Neural cell (in vitro differentiated cells): Measurements from ENCODE around the gene ZNF23. TPM values are rescaled to one million over a fixed set of nuclear protein-coding genes. Genes with fewer than 3 reads are reported as not detected.

ENCODE experiments used
- H2AFZ ChIP-seq: fragments of 200-600, 300-800 bp; sonication (generic), shearing (Covaris generic); 2 replicates; pipeline ENCODE4 v1.6.0; 2014; ENCODE audit warnings: low read depth, mild to moderate bottlenecking, antibody characterized with exemption, low read length, moderate library complexity
- H3F3A ChIP-seq: fragments of 200-600 bp; shearing (Covaris generic); 2 replicates; pipeline ENCODE4 v1.6.1; 2016; ENCODE audit warnings: mild to moderate bottlenecking, moderate library complexity, mixed read lengths, antibody characterized with exemption, low read length; ENCODE audit not compliant: insufficient read depth, poor library complexity, severe bottlenecking
- H3K27ac ChIP-seq: fragments of 200-600, 300-800 bp; sonication (generic), shearing (Covaris generic); 2 replicates; pipeline ENCODE4 v1.5.1; 2014; ENCODE audit warnings: mild to moderate bottlenecking, low read length, moderate library complexity
- H3K27me3 ChIP-seq: fragments of 300-800, 200-600 bp; sonication (generic), shearing (Covaris generic); 2 replicates; pipeline ENCODE4 v1.6.0; 2014; ENCODE audit warnings: mild to moderate bottlenecking, low read depth, low read length, moderate library complexity; ENCODE audit not compliant: insufficient read depth
- H3K36me3 ChIP-seq: fragments of 300-800, 200-600 bp; sonication (generic), shearing (Covaris generic); 2 replicates; pipeline ENCODE4 v1.5.1; 2014; ENCODE audit warnings: mild to moderate bottlenecking, antibody characterized with exemption, low read length, moderate library complexity; ENCODE audit not compliant: insufficient read depth
- H3K4me2 ChIP-seq: fragments of 300-800, 200-600 bp; sonication (generic), shearing (Covaris generic); 2 replicates; pipeline ENCODE4 v1.6.0; 2014; ENCODE audit warnings: mild to moderate bottlenecking, low read length
- H3K4me3 ChIP-seq: fragments of 300-800, 200-600 bp; sonication (generic), shearing (Covaris generic); 2 replicates; pipeline ENCODE4 v1.5.1; 2014; ENCODE audit warnings: mild to moderate bottlenecking, low read length, moderate library complexity
- H3K79me2 ChIP-seq: fragments of 200-600 bp; shearing (Covaris generic); replicated peaks from 2 replicates; pipeline ENCODE4 v1.6.0; 2014; ENCODE audit warnings: mild to moderate bottlenecking, low read length, moderate library complexity; ENCODE audit not compliant: insufficient read depth
- H3K9ac ChIP-seq: fragments of 300-800, 200-600 bp; sonication (generic), shearing (Covaris generic); 2 replicates; pipeline ENCODE4 v1.6.1; 2016; ENCODE audit warnings: mild to moderate bottlenecking, low read length, mixed read lengths
- H3K9me2 ChIP-seq: fragments of 200-600 bp; shearing (Covaris generic); 2 replicates; pipeline ENCODE4 v1.6.1; 2016; ENCODE audit warnings: mild to moderate bottlenecking, low read length, mixed read lengths; ENCODE audit not compliant: insufficient read depth
- H3K9me3 ChIP-seq: fragments of 200-600, 300-800 bp; sonication (generic), shearing (Covaris generic); 2 replicates; pipeline ENCODE4 v1.6.1; 2016; ENCODE audit warnings: mild to moderate bottlenecking, mixed run types, low read length, moderate library complexity, mixed read lengths
- H4K20me1 ChIP-seq: fragments of 200-600 bp; shearing (Covaris generic); 2 replicates; pipeline ENCODE4 v1.6.1; 2016; ENCODE audit warnings: mild to moderate bottlenecking, mixed run types; ENCODE audit not compliant: insufficient read depth
- EP300 ChIP-seq: fragments of 450-650 bp; conservative IDR thresholded peaks from 2 replicates; pipeline ENCODE4 v1.6.1; 2014; ENCODE audit warnings: antibody characterized with exemption, mild to moderate bottlenecking, moderate library complexity; ENCODE audit not compliant: poor library complexity, severe bottlenecking
- EZH2 ChIP-seq: fragments of 200-600, 300-800 bp; shearing (Covaris generic), sonication (generic); IDR thresholded peaks from 2 replicates; pipeline ENCODE4 v1.6.1; 2014; ENCODE audit warnings: antibody characterized with exemption, low read length, borderline replicate concordance, mild to moderate bottlenecking; ENCODE audit not compliant: insufficient read depth, poor library complexity, severe bottlenecking
- MXI1 ChIP-seq: fragments of 450-650 bp; conservative IDR thresholded peaks from 2 replicates; pipeline ENCODE4 v1.6.1; 2014; ENCODE audit warnings: antibody characterized with exemption, mild to moderate bottlenecking; ENCODE audit not compliant: poor library complexity, severe bottlenecking
- POLR2AphosphoS5 ChIP-seq: IDR thresholded peaks from 2 replicates; pipeline ENCODE4 v1.6.1; 2012
- RAD21 ChIP-seq: fragments of 450-650 bp; conservative IDR thresholded peaks from 2 replicates; pipeline ENCODE4 v1.6.1; 2014; ENCODE audit warnings: antibody characterized with exemption, mild to moderate bottlenecking, moderate library complexity
- SMC3 ChIP-seq: fragments of 450-650 bp; conservative IDR thresholded peaks from 2 replicates; pipeline ENCODE4 v1.6.1; 2014; ENCODE audit warnings: antibody characterized with exemption, mild to moderate bottlenecking, moderate library complexity; ENCODE audit not compliant: poor library complexity
- TAF1 ChIP-seq: IDR thresholded peaks from 2 replicates; pipeline ENCODE4 v1.6.1; 2012; ENCODE audit warnings: low read depth
- polyA plus RNA-seq: library from polyadenylated mRNA; depleted of rRNA; stranded (reverse); fragments of >200 nt; gene quantifications from 2 replicates; pipeline ENCODE4 v1.2.3, GENCODE V29; 2014
- TF ChIP-seq, protein P1 (sequence below): fragments of 450-650 bp; IDR thresholded peaks from 2 replicates; pipeline ENCODE4 v1.5.1; 2014; ENCODE audit warnings: antibody characterized with exemption, mild to moderate bottlenecking, moderate library complexity; ENCODE audit not compliant: poor library complexity, severe bottlenecking
- TF ChIP-seq, protein P2 (sequence below): IDR thresholded peaks from 2 replicates; pipeline ENCODE4 v1.6.1; 2012; ENCODE audit warnings: borderline replicate concordance

ZNF23 gene
- polyA plus RNA-seq, 1 donor from 2014 or later: 40.4 TPM

DNA sequence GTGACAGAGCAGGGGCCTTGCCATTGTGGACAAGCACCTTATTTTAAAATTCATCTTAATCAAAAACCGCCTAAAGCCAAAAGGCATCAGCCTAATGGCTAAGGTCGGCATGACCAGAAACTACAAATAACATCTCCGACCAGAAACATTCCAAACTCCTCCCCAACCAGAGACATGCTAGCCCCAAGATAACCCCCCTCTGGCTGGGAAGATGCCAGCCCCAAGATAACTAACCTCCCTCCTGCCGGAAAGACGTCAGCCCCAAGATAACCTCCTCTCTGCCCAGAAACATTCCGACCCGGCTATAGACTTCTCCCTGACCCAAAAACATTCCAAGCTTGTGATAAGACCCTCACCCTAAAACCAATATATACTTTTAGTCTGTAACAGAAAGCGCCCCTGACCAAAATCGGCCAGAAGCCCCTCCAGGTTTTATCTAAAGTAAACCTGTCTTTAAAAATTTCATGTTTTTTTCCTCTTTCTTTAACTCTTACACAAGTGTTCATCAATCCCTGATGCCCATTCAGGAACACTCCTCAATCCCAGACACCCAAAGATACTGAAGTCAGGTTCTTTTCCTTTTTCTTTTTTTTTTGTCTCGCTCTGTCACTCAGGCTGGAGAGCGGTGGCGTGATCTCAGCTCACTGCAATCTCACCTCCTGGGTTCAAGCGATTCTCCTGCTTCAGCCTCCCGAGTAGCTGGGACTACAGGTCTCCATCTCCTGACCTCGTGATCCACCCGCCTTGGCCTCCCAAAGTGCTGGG lies 52.9 kb downstream of the ZNF23 start:
- Histone ChIP-seq H3K4me3 (no peak overlapping the region), H3F3A (no peaks in the 10 kb centered on the region), H3K4me2 (no peak overlapping the region), H3K27ac (no peak overlapping the region), H3K27me3 (no peaks in the 10 kb centered on the region), H3K9me3 (no peaks in the 10 kb centered on the region), H3K9ac (no peak overlapping the region), H3K9me2 (no peaks in the 10 kb centered on the region), H4K20me1 (no peaks in the 10 kb centered on the region), H3K36me3 (no peaks in the 10 kb centered on the region), H3K79me2 (no peaks in the 10 kb centered on the region), H2AFZ (no peak overlapping the region)
- TF ChIP-seq MXI1: no peak
- no peak for TF ChIP-seq EP300
- TF ChIP-seq, protein P1, sequence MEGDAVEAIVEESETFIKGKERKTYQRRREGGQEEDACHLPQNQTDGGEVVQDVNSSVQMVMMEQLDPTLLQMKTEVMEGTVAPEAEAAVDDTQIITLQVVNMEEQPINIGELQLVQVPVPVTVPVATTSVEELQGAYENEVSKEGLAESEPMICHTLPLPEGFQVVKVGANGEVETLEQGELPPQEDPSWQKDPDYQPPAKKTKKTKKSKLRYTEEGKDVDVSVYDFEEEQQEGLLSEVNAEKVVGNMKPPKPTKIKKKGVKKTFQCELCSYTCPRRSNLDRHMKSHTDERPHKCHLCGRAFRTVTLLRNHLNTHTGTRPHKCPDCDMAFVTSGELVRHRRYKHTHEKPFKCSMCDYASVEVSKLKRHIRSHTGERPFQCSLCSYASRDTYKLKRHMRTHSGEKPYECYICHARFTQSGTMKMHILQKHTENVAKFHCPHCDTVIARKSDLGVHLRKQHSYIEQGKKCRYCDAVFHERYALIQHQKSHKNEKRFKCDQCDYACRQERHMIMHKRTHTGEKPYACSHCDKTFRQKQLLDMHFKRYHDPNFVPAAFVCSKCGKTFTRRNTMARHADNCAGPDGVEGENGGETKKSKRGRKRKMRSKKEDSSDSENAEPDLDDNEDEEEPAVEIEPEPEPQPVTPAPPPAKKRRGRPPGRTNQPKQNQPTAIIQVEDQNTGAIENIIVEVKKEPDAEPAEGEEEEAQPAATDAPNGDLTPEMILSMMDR: no peak
- TF ChIP-seq RAD21: no peak
- TF ChIP-seq EZH2: no peak
- TF ChIP-seq POLR2AphosphoS5: no peak
- TF ChIP-seq, protein P2, sequence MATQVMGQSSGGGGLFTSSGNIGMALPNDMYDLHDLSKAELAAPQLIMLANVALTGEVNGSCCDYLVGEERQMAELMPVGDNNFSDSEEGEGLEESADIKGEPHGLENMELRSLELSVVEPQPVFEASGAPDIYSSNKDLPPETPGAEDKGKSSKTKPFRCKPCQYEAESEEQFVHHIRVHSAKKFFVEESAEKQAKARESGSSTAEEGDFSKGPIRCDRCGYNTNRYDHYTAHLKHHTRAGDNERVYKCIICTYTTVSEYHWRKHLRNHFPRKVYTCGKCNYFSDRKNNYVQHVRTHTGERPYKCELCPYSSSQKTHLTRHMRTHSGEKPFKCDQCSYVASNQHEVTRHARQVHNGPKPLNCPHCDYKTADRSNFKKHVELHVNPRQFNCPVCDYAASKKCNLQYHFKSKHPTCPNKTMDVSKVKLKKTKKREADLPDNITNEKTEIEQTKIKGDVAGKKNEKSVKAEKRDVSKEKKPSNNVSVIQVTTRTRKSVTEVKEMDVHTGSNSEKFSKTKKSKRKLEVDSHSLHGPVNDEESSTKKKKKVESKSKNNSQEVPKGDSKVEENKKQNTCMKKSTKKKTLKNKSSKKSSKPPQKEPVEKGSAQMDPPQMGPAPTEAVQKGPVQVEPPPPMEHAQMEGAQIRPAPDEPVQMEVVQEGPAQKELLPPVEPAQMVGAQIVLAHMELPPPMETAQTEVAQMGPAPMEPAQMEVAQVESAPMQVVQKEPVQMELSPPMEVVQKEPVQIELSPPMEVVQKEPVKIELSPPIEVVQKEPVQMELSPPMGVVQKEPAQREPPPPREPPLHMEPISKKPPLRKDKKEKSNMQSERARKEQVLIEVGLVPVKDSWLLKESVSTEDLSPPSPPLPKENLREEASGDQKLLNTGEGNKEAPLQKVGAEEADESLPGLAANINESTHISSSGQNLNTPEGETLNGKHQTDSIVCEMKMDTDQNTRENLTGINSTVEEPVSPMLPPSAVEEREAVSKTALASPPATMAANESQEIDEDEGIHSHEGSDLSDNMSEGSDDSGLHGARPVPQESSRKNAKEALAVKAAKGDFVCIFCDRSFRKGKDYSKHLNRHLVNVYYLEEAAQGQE: no peak
- TF ChIP-seq SMC3: no peak
- TF ChIP-seq TAF1: no peak

DNA sequence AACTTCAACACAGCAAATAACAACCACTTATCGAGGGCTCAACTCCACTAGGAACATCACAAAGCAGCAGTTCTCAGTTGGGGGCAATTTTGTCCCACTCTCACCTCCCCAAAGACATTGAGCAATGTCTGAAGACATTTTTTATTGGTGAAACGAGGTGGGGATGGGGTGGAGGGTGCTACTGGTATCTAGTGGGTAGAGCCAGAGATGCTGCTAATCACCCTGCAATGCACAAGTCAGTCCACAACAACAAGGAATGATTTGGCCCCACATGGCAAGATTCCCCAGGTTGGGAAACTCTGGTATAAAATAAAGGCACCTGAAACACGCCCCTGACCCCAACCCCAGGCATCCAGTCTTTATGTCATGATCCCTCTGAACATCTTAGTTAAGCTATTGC lies 53.5 kb downstream of the ZNF23 start:
- no peak overlapping the region for H2AFZ ChIP-seq
- H3K79me2 ChIP-seq: no peaks in the 10 kb centered on the region
- H3K9me3 ChIP-seq: no peaks in the 10 kb centered on the region
- TF ChIP-seq TAF1 (no peak), EP300 (no peak), EZH2 (no peak), SMC3 (no peak), MXI1 (no peak), POLR2AphosphoS5 (no peak), RAD21 (no peak)
- TF ChIP-seq, protein P2: no peak
- TF ChIP-seq, protein P1: no peak
- no peaks in the 10 kb centered on the region for H3K9me2 ChIP-seq
- no peak overlapping the region for H3K4me3 ChIP-seq
- no peak overlapping the region for H3K27ac ChIP-seq
- H3F3A ChIP-seq: no peaks in the 10 kb centered on the region
- H3K4me2 ChIP-seq: no peak overlapping the region
- no peaks in the 10 kb centered on the region for H3K36me3 ChIP-seq
- H3K27me3 ChIP-seq: no peaks in the 10 kb centered on the region
- no peaks in the 10 kb centered on the region for H4K20me1 ChIP-seq
- no peak overlapping the region for H3K9ac ChIP-seq
